GM19193 (cell line): Measurements from ENCODE around the gene FAT4.

ENCODE experiments used
- POLR2A ChIP-seq: IDR thresholded peaks from 4 replicates; pipeline ENCODE4 v1.6.1; 2011; ENCODE audit not compliant: insufficient read depth, insufficient read length; ENCODE audit errors: extremely low read depth

The FAT4 gene

GRCh38 chr4:125313497-125313896 is 1.3 kb upstream of the FAT4 start:
- TF ChIP-seq POLR2A = no peak

- no peak for TF ChIP-seq POLR2A
Measured at GRCh38 chr4:125313989-125314667, 627 bp upstream of the FAT4 start.

GRCh38 chr4:125315576-125316400 is 1.0 kb downstream of the FAT4 start:
- TF ChIP-seq POLR2A = no peak

GRCh38 chr4:125316401-125316790 is 1.6 kb downstream of the FAT4 start:
- TF ChIP-seq POLR2A = no peak

GRCh38 chr4:125316791-125317524 is 2.2 kb downstream of the FAT4 start:
- no peak for TF ChIP-seq POLR2A

GRCh38 chr4:125317525-125317877 is 2.7 kb downstream of the FAT4 start:
- TF ChIP-seq POLR2A = no peak

- TF ChIP-seq POLR2A = no peak
Measured at GRCh38 chr4:125319311-125319710, 4.6 kb downstream of the FAT4 start.

- TF ChIP-seq POLR2A = no peak
Measured at GRCh38 chr4:125321709-125322365, 7.1 kb downstream of the FAT4 start.

- TF ChIP-seq POLR2A = no peak
Measured at GRCh38 chr4:125322366-125322730, 7.6 kb downstream of the FAT4 start.

- no peak for TF ChIP-seq POLR2A
Measured at GRCh38 chr4:125323654-125324053, 8.9 kb downstream of the FAT4 start.

GRCh38 chr4:125325733-125326132 is 11.0 kb downstream of the FAT4 start:
- TF ChIP-seq POLR2A = no peak

GRCh38 chr4:125331116-125331515 is 16.4 kb downstream of the FAT4 start:
- TF ChIP-seq POLR2A = no peak

GRCh38 chr4:125334926-125335325 is 20.2 kb downstream of the FAT4 start:
- no peak for TF ChIP-seq POLR2A

GRCh38 chr4:125338814-125339213 is 24.1 kb downstream of the FAT4 start:
- no peak for TF ChIP-seq POLR2A

GRCh38 chr4:125344198-125344597 is 29.4 kb downstream of the FAT4 start:
- no peak for TF ChIP-seq POLR2A

- no peak for TF ChIP-seq POLR2A
Measured at GRCh38 chr4:125346616-125347015, 31.9 kb downstream of the FAT4 start.

GRCh38 chr4:125350470-125351135 is 35.8 kb downstream of the FAT4 start:
- TF ChIP-seq POLR2A = no peak
